T-helper 22 cell (primary cell): ENCODE results near the gene PER3.

Source experiments
- DNase-seq: peaks from one replicate; pipeline ENCODE4 v3.0.0-alpha.2; 2020; ENCODE audit warnings: low read depth

Gene PER3

DNA sequence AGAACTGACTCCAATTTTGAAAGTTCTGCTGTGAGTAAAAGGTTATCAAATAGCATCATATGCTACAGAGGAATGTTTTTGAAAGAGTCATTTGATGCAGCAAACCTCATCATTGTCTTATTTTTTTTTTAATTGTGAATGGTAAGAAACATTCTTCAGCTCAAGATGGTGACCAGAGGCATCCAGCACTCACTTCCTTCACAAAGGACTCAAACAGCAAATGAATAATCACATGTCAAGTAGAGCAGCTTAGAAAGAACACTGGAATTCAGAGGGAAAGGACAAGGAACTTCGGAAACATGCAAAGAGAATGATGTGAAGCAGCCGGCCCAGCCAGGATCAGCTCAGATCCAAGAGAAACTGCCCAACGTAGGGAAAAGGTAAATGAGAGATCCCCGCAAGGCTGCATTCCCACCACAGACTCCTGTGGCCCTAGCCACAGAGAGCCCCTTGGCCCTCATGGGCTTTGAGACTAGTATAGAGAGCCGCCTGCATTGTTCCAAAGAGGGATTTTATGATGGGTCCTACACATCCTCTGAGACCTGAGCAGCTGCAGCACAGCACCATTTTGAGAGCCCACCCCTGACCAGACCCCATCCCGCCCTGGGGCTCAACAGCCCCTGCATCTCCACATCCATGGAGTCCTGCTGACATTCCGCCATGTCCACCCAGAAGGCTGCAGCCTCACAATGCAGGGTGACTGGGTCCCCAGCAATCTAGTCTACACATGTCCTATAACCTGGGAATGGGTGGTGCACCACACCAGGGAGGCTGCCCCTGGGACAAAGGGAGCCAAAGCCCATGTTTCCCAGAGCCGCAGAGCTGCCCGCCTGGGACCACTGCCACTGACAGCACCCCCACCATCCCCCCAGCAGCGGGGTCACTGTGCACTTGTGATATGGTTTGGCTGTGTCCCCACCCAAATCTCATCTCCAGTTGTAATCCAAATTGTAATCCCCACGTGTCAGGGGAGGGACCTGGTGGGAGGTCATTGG lies 90.0 kb downstream of the PER3 start:
- no peak for DNase-seq

DNA sequence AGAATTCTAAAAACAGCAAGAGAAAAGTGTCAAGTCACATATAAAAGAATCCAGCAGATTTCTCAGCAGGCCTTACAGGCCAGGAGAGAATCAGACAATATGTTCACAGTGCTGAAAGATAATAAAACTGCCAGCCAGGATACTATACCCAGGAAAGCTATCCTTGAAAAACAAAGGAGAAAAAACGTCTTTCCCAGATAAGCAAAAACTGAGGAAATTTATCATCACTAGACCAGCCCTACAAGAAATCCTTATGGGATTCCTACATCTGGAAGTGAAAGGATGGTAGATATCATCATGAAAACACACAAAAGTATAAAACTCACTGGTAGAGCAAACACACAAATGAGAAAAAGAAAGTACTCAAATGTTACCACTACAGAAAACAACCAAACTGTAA lies 93.9 kb downstream of the PER3 start:
- no peak for DNase-seq

DNA sequence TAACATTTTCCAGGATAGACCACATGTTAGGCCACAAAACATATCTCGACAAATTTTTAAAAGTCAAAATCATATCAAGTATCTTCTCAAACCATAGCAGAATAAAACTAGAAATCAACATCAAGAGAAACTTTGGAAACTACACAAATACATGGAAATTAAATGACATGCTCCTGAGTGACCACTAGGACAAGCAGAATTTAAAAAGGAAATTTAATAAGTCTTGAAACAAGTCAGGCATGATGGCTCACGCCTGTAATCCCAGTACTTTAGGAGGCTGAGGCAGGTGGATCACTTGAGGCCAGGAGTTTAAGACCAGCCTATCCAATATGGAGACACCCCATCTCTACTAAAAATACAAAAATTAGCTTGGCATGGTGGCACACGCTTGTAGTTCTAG lies 95.1 kb downstream of the PER3 start:
- no peak for DNase-seq

DNA sequence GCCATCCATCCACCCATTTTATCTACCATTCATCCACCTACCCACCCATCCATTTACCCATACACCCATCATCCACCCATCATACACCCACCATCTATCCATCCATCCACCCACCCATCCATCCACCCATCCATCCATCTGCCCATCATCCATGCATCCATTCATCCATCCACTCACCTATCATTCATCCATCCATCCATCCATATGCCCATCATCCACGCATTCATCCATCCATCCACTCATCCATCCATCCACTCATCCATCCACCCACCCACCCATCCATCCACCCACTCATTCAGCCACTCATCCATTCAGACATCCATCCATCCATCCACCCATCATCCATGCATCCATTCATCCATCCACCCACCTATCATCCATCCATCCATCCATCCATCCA lies 100.7 kb downstream of the PER3 start:
- no peak for DNase-seq

DNA sequence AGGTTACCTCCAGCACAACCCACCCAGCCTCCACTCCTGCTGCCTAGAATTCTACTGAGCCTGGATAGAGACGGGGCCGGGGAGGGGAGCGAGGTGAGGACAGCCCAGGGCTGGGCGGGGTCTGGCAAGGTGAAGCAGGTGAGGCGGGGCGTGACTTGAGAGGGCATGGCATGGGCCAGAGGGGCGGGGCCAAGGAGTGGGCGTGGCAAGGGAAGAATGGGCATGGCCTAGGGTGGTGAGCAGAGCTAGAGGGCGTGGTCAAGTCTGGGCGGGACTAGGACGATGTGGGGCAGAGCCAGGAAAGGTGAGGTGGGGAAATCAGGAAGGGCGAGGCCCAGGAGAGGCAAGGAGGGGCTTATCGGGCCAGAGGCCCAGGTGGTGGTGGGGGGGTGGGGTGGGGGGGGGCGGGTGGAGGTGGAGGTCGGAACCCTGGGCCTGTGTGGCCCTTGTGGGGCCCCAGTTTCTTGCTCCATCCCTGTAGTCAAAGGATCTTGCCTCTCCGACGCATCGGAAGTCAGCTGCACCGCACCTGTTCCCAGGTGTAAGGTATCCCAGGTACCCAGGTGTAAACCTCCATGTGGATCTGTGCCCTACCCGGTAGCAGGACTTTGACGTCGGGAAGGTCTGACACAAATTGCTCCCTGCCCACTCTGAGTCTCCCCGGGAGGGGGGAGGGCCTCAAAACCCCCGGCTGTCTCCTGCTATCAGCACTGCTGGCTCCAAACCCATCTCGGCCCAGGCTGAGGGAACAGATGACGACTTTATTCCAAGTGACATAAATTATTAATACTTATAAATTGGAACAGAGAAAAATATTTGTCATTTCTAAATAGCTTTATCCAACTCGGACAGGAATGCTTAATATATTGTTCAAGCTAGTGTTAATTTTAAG lies 101.7 kb downstream of the PER3 start:
- no peak for DNase-seq

DNA sequence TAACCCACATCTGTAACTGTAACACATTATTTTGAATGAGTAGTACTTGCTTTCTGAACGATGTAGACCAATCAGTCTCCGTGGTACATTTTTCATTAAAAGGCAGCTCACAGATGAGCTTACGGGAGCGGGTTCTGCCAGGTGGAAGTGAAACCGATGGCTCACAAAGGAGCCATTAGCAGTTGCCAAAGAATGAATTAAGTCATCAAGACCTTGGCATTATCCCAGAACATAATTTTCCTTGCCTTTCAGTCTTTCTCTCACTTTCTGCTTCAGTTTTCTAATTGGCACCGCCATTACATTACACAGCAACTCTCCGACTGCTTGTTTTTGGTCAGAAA lies 102.3 kb downstream of the PER3 start:
- DNase-seq = no peak

DNA sequence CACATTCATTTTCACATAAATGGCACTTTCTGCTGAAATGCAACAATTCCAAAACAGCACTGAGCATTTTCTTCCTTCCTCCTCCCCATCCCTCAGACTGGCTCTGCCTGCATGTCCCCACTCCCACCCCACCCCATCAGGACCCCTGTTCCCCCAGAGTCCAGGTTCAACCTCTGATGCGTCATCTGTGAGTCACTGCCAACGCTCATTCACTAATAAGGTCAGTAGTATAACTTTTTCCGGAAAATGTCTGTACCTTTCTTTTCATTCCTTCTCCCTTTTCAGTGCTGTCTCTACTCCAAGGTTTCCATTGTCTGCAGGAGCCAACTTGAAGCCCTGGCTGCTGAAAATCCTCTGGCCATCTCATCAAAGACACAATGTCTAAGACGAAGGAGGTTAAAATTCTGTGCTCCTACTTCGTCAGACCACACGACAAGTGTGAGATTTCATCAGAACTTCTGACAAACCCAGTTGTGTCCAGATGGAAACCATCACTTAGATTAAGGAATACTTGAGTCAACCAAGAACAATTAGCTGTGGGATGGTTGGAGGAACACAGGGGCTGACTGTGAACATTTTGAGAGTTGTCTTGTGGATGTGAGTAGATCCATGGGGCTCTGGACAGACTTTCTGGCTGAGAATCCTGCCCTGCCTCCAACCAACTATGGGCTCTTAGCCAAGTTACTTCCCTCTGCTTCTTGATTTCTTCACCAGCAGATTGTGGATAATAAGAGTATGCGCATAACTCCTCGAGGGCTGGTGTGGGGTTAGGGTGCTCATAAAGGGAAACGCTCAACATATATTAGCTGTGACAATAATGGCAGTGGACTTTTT lies 104.4 kb downstream of the PER3 start:
- DNase-seq = no peak

DNA sequence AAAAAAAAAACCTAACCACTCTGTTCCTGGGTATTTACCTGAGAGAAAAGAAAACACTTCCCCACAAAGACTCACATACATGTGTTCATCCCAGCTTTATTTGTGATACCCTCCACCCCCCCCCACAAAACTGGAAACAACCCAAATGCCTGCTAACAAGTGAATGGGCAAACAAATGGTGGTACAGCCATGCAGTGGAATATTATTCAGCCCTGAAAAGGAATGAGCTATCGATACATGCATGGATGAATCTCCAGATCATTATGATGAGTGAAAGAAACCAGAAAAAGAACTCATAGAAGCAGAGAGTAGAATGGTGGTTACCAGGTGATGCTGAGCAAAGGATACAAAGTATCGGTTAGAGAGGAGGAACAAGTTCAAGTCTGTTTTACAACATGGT lies 106.8 kb downstream of the PER3 start:
- DNase-seq = no peak

DNA sequence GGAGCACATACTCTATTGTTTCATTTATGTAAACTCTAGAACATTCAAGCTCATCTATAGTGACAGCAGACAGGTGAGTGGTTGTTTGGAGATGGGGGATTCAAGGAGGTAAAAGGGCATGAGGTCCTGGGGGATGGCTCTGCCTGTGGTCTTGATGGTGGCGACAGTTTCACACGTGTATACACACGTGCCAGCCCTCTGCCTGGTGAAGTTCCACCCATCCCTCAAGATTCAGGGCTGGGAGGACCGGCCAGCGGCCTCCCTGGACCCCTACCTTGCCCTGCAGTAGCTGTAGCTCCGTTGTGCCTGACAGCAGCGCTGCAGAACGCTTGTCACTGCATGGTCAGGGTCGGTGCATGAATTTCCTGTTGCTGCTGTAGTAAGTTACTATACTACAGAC lies 107.7 kb downstream of the PER3 start:
- DNase-seq = no peak

DNA sequence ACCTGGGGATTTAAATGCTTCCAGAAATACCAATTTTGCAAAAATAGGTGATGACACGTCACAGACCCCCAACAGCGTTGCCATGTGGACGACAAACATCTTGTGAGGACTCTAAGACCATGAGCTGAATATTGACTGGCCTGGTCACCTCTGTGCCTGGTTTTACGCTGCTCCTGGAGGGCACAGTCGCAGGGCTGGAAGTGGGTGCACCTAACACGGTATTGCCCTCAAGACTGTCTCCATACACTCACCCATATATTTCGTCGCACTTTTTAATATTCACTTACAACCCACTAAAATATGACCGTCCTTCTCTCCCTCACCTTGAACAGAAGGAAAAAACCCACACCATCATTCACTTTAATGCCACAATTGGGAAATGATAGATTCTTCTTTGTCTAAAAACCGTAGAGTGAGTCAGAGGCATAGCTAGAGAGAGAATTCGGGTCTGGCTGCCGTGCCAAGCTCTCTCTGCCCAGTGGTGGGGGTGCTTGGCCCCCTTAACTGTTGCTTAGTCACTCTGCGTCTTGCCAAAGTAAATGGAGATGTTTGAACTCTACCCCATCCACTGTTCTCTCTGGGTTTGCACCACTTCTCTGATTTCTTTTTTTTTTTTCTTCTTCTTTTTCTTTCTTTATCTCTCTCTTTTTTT lies 109.6 kb downstream of the PER3 start:
- DNase-seq = no peak
